Measurements from ENCODE around the gene VTI1A.

DNA sequence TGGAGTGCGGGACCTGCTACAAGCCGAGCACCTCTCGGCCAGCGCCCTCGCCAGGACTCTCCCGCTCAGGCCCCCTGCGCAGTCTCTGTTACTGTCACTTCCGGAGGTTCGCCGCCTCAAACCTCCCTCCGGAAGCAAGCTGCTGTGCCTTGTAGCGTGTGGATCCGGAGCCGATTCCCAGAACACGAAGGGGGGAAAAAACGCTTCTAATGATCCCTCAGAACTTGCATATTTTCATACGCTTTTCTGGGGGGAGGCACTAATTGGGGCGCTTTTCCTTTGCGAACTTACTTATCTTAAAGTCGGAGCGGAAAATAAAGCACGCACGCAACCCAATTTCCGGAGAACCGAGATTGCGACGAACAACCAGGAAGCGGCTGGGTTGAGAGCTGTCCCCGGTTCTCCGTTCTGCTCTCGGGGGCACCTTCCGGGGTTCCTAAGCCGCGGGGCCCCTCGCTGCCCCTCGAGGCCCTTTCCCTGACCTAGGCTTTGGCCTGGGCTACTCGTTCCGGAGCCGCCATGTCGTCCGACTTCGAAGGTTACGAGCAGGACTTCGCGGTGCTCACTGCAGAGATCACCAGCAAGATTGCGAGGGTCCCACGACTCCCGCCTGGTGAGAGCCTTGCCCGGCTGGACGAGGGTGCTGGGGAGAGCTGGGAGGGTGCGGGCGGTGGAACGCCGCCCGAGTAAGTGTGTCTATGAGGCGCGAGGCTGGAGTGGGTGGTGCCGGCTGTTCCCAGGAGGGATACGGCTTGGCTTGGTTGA lies at the start of gene VTI1A, which contains the start of gene ZDHHC6:
- peak in 3 of 4 donors; percentile 25 to 63 (median 46) for TF ChIP-seq POLR2A (IDR thresholded peaks at IDR 0.05)
- TF ChIP-seq, protein P1, sequence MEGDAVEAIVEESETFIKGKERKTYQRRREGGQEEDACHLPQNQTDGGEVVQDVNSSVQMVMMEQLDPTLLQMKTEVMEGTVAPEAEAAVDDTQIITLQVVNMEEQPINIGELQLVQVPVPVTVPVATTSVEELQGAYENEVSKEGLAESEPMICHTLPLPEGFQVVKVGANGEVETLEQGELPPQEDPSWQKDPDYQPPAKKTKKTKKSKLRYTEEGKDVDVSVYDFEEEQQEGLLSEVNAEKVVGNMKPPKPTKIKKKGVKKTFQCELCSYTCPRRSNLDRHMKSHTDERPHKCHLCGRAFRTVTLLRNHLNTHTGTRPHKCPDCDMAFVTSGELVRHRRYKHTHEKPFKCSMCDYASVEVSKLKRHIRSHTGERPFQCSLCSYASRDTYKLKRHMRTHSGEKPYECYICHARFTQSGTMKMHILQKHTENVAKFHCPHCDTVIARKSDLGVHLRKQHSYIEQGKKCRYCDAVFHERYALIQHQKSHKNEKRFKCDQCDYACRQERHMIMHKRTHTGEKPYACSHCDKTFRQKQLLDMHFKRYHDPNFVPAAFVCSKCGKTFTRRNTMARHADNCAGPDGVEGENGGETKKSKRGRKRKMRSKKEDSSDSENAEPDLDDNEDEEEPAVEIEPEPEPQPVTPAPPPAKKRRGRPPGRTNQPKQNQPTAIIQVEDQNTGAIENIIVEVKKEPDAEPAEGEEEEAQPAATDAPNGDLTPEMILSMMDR (IDR thresholded peaks at IDR 0.05) = peak in 3 of 6 experiments; percentile 7 to 36 (median 8)

All from esophagus squamous epithelium (tissue), 4 donors.